Liver (tissue), 9 donors: ENCODE measurements around the gene TAF13. TPM values are rescaled to one million over a fixed set of nuclear protein-coding genes. Genes with fewer than 3 reads are reported as not detected.

Source experiments
- DNase-seq: peaks from one replicate; pipeline ENCODE4 v3.0.0-alpha.2; 2017; ENCODE audit warnings: low spot score
- H3K27ac ChIP-seq, 2 donors: one replicate each; pipeline ENCODE4 v1.7.0; 2013; ENCODE audit warnings: inconsistent platforms in 2 of 2, low read length in 2 of 2, control low read depth in 1 of 2, low read depth in 1 of 2, mild to moderate bottlenecking in 1 of 2
- H3K27me3 ChIP-seq, 4 donors: one replicate each; pipeline versions ENCODE4 v1.6.1 to v1.7.0; 2013; ENCODE audit warnings: low read length in 3 of 4, inconsistent platforms in 1 of 4, mild to moderate bottlenecking in 1 of 4, moderate library complexity in 1 of 4; ENCODE audit not compliant: control insufficient read depth in 4 of 4, insufficient read depth in 4 of 4
- H3K36me3 ChIP-seq, 4 donors: one replicate each; pipeline versions ENCODE4 v1.6.1 to v1.7.0; 2013; ENCODE audit warnings: low read length in 3 of 4, mild to moderate bottlenecking in 3 of 4, low read depth in 1 of 4, moderate library complexity in 1 of 4; ENCODE audit not compliant: control insufficient read depth in 4 of 4, insufficient read depth in 3 of 4
- H3K4me1 ChIP-seq, 4 donors: one replicate each; pipeline versions ENCODE4 v1.6.1 to v1.7.0; 2013; ENCODE audit warnings: low read length in 3 of 4, mild to moderate bottlenecking in 3 of 4, moderate library complexity in 1 of 4; ENCODE audit not compliant: control insufficient read depth in 4 of 4, insufficient read depth in 4 of 4
- H3K4me3 ChIP-seq, 3 donors: one replicate each; pipeline versions ENCODE4 v1.6.1 to v1.7.0; 2013; ENCODE audit warnings: low read length in 3 of 3, control low read depth in 1 of 3, low read depth in 1 of 3, mild to moderate bottlenecking in 1 of 3
- H3K9ac ChIP-seq, 2 donors: one replicate each; pipeline ENCODE4 v1.7.0; 2013; ENCODE audit warnings: low read length in 2 of 2, mild to moderate bottlenecking in 2 of 2, moderate library complexity in 2 of 2, control low read depth in 1 of 2, low read depth in 1 of 2
- H3K9me3 ChIP-seq, 4 donors: one replicate each; pipeline versions ENCODE4 v1.6.1 to v1.7.0; 2013; ENCODE audit warnings: low read length in 3 of 4; ENCODE audit not compliant: control insufficient read depth in 4 of 4
- EGR1 ChIP-seq, 2 donors: IDR thresholded peaks; 2 replicates each; pipeline ENCODE4 v1.6.1; 2016 to 2018; ENCODE audit warnings: antibody characterized with exemption in 2 of 2, low read depth in 2 of 2
- FOXA1 ChIP-seq: IDR thresholded peaks from 2 replicates; pipeline ENCODE4 v1.6.1; 2016; ENCODE audit warnings: antibody characterized with exemption
- FOXA2 ChIP-seq: IDR thresholded peaks from 2 replicates; pipeline ENCODE4 v1.6.1; 2016; ENCODE audit warnings: antibody characterized with exemption
- GABPA ChIP-seq, 2 donors: IDR thresholded peaks in 1 of 2; conservative IDR thresholded peaks in 1 of 2; 2 replicates each; pipeline ENCODE4 v1.6.1; 2016; ENCODE audit warnings: antibody characterized with exemption in 2 of 2, mild to moderate bottlenecking in 1 of 2, moderate library complexity in 1 of 2
- HNF4A ChIP-seq, 2 donors: conservative IDR thresholded peaks; 2 replicates each; pipeline ENCODE4 v1.6.1; 2016; ENCODE audit warnings: antibody characterized with exemption in 2 of 2, mild to moderate bottlenecking in 2 of 2
- HNF4G ChIP-seq: IDR thresholded peaks from 2 replicates; pipeline ENCODE4 v1.6.1; 2016; ENCODE audit warnings: antibody characterized with exemption
- JUND ChIP-seq, 2 donors: IDR thresholded peaks; 2 replicates each; pipeline ENCODE4 v1.6.1; 2016; ENCODE audit warnings: antibody characterized with exemption in 2 of 2
- RXRA ChIP-seq, 2 donors: IDR thresholded peaks; 2 replicates each; pipeline ENCODE4 v1.6.1; 2017 to 2018; ENCODE audit warnings: antibody characterized with exemption in 2 of 2, mild to moderate bottlenecking in 1 of 2
- SP1 ChIP-seq: IDR thresholded peaks from 2 replicates; pipeline ENCODE4 v1.6.1; 2018; ENCODE audit warnings: antibody characterized with exemption, mild to moderate bottlenecking
- TAF1 ChIP-seq: conservative IDR thresholded peaks from 2 replicates; pipeline ENCODE4 v1.6.1; 2016; ENCODE audit warnings: antibody characterized with exemption, mild to moderate bottlenecking
- YY1 ChIP-seq: IDR thresholded peaks from 2 replicates; pipeline ENCODE4 v1.6.1; 2016; ENCODE audit warnings: antibody characterized with exemption, mild to moderate bottlenecking
- WGBS: extraction: QIAGEN DNeasy Blood & Tissue Kit; methylation state at CpG from one replicate; pipeline ENCODE4 v1.1.7; 2013; 5-methylcytosine and 5-hydroxymethylcytosine counted together
- polyA plus RNA-seq, 2 donors: library from polyadenylated mRNA; stranded (reverse) in 1 of 2; unstranded in 1 of 2; fragments of 200-250 nt in 1 of 2; fragments of >200 nt in 1 of 2; fragmentation: Nextera tagmentation in 1 of 2; extraction: Ambion mirVana in 1 of 2; gene quantifications; one replicate each; pipeline versions ENCODE4 v1.2.1 to v1.2.3, GENCODE V29; 2013 to 2015
- total RNA-seq, 2 donors: library from RNA; depleted of rRNA; stranded (reverse); fragments of >200 nt; gene quantifications; one replicate each; pipeline ENCODE4 v1.2.3, GENCODE V29; 2014
- TF ChIP-seq, protein P1 (sequence below): IDR thresholded peaks from 2 replicates; pipeline ENCODE4 v1.6.1; 2016; ENCODE audit warnings: antibody characterized with exemption
- TF ChIP-seq, protein P2 (sequence below): IDR thresholded peaks from 2 replicates; pipeline ENCODE4 v1.6.1; 2016; ENCODE audit warnings: antibody characterized with exemption
- TF ChIP-seq, protein P3 (sequence below): IDR thresholded peaks from 2 replicates; pipeline ENCODE4 v1.6.1; 2016; ENCODE audit warnings: antibody characterized with exemption, mild to moderate bottlenecking
- donor health status: healthy.
- donor health status: healthy.
- donor health status: healthy.
- donor health status: healthy.
- donor health status: healthy.

Gene TAF13
- total and polyA plus RNA-seq, 4 donors: 17.9 to 31.7 (median 20.2) TPM

GRCh38 chr1:109084563-109085517, 9.0 kb upstream of the TAF13 start:
- no peaks in the 10 kb centered on the region for H3K36me3 ChIP-seq
- WGBS: 88% methylated on average over 13 of the region's 13 CpGs
- no peak overlapping the region for H3K27ac ChIP-seq
- peaks cover 0 to 10% (median 6%) of the 10 kb centered on the region in 4 donors for H3K4me1 ChIP-seq
- H3K9ac ChIP-seq: no peak overlapping the region
- no peak for DNase-seq
- H3K4me3 ChIP-seq: no peak overlapping the region
- H3K27me3 ChIP-seq: no peaks in the 10 kb centered on the region
- no peak for TF ChIP-seq HNF4G
- TF ChIP-seq JUND (IDR thresholded peaks at IDR 0.05): no peak
- no peak for TF ChIP-seq GABPA (IDR thresholded peaks at IDR 0.05 in 1 of 2, conservative IDR thresholded peaks at IDR 0.05 in 1 of 2)
- no peak for TF ChIP-seq FOXA1
- TF ChIP-seq, protein P1, sequence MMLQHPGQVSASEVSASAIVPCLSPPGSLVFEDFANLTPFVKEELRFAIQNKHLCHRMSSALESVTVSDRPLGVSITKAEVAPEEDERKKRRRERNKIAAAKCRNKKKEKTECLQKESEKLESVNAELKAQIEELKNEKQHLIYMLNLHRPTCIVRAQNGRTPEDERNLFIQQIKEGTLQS: no peak
- TF ChIP-seq, protein P2, sequence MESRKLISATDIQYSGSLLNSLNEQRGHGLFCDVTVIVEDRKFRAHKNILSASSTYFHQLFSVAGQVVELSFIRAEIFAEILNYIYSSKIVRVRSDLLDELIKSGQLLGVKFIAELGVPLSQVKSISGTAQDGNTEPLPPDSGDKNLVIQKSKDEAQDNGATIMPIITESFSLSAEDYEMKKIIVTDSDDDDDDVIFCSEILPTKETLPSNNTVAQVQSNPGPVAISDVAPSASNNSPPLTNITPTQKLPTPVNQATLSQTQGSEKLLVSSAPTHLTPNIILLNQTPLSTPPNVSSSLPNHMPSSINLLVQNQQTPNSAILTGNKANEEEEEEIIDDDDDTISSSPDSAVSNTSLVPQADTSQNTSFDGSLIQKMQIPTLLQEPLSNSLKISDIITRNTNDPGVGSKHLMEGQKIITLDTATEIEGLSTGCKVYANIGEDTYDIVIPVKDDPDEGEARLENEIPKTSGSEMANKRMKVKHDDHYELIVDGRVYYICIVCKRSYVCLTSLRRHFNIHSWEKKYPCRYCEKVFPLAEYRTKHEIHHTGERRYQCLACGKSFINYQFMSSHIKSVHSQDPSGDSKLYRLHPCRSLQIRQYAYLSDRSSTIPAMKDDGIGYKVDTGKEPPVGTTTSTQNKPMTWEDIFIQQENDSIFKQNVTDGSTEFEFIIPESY: no peak
- TF ChIP-seq RXRA (IDR thresholded peaks at IDR 0.05): no peak
- TF ChIP-seq EGR1 (IDR thresholded peaks at IDR 0.05; ENCODE audit: low read depth in 2 of 2): no peak
- TF ChIP-seq SP1: no peak
- no peak for TF ChIP-seq TAF1
- TF ChIP-seq YY1: no peak
- TF ChIP-seq FOXA2: no peak
- H3K9me3 ChIP-seq: no peaks in the 10 kb centered on the region

DNA sequence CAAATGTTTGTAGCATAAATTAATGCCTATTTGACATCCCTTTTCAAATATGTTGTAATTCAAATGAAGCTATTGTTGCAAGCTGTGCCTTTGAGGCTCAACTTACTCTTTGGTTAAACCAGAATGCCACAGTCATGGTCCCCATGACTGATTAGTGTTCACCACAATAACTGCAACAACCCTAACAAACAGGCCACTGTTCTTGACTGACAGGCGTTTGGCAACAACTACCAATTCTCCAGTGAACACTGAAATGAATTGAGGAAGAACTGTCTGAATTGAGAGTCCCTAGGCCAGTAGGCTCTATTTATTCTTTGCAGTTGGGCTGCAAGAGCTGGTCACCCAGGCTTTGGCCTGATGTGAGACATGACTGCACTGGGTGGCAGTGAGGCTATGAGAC, 8.1 kb upstream of the TAF13 start:
- Histone ChIP-seq H3K27me3 (no peaks in the 10 kb centered on the region), H3K4me1 (peaks cover 0 to 1% (median under 1%) of the 10 kb centered on the region in 4 donors), H3K4me3 (no peak overlapping the region), H3K36me3 (no peaks in the 10 kb centered on the region), H3K9ac (no peak overlapping the region), H3K9me3 (no peaks in the 10 kb centered on the region), H3K27ac (no peak overlapping the region)
- TF ChIP-seq, protein P2: no peak
- TF ChIP-seq EGR1 (IDR thresholded peaks at IDR 0.05; ENCODE audit: low read depth in 2 of 2): no peak
- 69% methylated on average over 1 of the region's 1 CpG for WGBS
- no peak for DNase-seq

DNA sequence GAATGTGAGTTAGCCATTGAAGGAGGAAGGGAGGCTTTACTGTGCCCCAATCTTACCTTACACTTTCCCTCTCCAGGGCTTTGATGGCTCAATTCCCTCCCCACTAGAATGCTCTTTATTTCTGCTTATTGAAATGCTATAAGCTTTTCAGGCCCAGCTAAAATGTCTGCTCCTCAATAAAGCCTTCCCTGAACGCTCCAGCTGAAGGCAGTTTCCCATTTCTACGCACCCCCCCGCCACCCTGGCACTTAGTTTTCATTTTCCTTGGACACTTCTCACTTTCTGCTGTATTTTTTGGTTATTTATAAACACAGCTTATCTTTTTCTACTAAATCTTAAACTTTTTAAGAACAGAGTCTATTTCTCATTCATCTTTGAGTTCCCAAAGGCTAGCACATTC, 7.7 kb upstream of the TAF13 start:
- H3K36me3 ChIP-seq: no peaks in the 10 kb centered on the region
- H3K9ac ChIP-seq: no peak overlapping the region
- no peaks in the 10 kb centered on the region for H3K9me3 ChIP-seq
- no peak for DNase-seq
- WGBS: 94% methylated on average over 3 of the region's 3 CpGs
- H3K4me3 ChIP-seq: no peak overlapping the region
- H3K4me1 ChIP-seq: no peaks in the 10 kb centered on the region
- H3K27ac ChIP-seq: no peak overlapping the region
- H3K27me3 ChIP-seq: no peaks in the 10 kb centered on the region
- TF ChIP-seq, protein P3, sequence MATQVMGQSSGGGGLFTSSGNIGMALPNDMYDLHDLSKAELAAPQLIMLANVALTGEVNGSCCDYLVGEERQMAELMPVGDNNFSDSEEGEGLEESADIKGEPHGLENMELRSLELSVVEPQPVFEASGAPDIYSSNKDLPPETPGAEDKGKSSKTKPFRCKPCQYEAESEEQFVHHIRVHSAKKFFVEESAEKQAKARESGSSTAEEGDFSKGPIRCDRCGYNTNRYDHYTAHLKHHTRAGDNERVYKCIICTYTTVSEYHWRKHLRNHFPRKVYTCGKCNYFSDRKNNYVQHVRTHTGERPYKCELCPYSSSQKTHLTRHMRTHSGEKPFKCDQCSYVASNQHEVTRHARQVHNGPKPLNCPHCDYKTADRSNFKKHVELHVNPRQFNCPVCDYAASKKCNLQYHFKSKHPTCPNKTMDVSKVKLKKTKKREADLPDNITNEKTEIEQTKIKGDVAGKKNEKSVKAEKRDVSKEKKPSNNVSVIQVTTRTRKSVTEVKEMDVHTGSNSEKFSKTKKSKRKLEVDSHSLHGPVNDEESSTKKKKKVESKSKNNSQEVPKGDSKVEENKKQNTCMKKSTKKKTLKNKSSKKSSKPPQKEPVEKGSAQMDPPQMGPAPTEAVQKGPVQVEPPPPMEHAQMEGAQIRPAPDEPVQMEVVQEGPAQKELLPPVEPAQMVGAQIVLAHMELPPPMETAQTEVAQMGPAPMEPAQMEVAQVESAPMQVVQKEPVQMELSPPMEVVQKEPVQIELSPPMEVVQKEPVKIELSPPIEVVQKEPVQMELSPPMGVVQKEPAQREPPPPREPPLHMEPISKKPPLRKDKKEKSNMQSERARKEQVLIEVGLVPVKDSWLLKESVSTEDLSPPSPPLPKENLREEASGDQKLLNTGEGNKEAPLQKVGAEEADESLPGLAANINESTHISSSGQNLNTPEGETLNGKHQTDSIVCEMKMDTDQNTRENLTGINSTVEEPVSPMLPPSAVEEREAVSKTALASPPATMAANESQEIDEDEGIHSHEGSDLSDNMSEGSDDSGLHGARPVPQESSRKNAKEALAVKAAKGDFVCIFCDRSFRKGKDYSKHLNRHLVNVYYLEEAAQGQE: no peak
- no peak for TF ChIP-seq HNF4A (conservative IDR thresholded peaks at IDR 0.05)
